Parathyroid adenoma (tissue), 2 donors: ENCODE measurements around the gene KHDRBS1.

Experiments used
- H2AFZ ChIP-seq: fragments of 300-600 bp; sonication (generic); one replicate; pipeline ENCODE4 v1.7.0; 2017; ENCODE audit warnings: antibody characterized with exemption, mild to moderate bottlenecking
- H3K27ac ChIP-seq: fragments of 300-600 bp; sonication (generic); one replicate; pipeline ENCODE4 v1.7.0; 2017
- H3K27me3 ChIP-seq: fragments of 300-600 bp; sonication (generic); one replicate; pipeline ENCODE4 v1.7.0; 2017; ENCODE audit warnings: low read length; ENCODE audit not compliant: control insufficient read depth, insufficient read depth
- H3K36me3 ChIP-seq: fragments of 300-600 bp; sonication (generic); one replicate; pipeline ENCODE4 v1.7.0; 2017; ENCODE audit warnings: low read length; ENCODE audit not compliant: control insufficient read depth, insufficient read depth
- H3K4me1 ChIP-seq: fragments of 300-600 bp; sonication (generic); one replicate; pipeline ENCODE4 v1.7.0; 2017; ENCODE audit warnings: control low read depth
- H3K4me2 ChIP-seq: fragments of 300-600 bp; sonication (generic); one replicate; pipeline ENCODE4 v1.7.0; 2017; ENCODE audit warnings: low read length
- H3K4me3 ChIP-seq: fragments of 300-600 bp; sonication (generic); one replicate; pipeline ENCODE4 v1.7.0; 2017; ENCODE audit warnings: low read depth, low read length
- H3K79me2 ChIP-seq: fragments of 300-600 bp; sonication (generic); one replicate; pipeline ENCODE4 v1.7.0; 2017; ENCODE audit warnings: control low read depth
- H3K9ac ChIP-seq: fragments of 300-600 bp; sonication (generic); one replicate; pipeline ENCODE4 v1.7.0; 2017; ENCODE audit warnings: mild to moderate bottlenecking
- H3K9me3 ChIP-seq: fragments of 300-600 bp; sonication (generic); one replicate; pipeline ENCODE4 v1.7.0; 2017; ENCODE audit warnings: low read length; ENCODE audit not compliant: control insufficient read depth
- TF ChIP-seq, protein P1 (sequence below): fragments of 300-600 bp; sonication (generic); IDR thresholded peaks from one replicate; pipeline ENCODE4 v1.7.0; 2017; ENCODE audit warnings: antibody characterized with exemption, mild to moderate bottlenecking
- donor health status: primary hyperparathyroidism.

Gene KHDRBS1

DNA sequence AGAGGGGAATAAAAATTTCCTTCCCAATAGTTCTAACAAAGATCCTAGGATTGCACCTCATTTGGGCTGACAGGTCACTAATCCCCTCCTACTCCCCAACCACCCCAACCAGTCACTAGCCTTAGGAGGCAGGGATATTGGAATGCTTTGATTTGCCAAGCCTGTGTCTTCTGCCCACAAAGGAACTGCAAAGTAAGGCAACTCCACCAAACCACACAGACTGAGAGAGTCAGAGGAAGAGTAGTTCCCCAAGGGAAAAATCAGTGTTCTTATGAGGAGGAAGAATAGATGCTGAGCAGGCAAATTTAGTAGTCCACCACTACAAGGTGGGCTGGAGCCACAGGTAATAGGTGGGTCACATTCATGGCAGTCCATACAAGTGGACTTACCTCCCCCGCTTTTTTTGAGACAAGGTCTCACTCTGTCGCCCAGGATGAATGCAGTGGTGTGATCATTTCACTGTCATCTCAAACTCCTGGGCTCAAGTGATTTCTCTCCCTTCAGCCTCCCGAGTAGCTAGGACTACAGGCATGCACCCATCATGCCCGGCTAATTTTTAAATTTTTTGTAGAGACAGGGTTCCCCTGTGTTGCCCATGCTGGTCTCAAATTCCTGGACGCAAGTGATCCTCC is 55.4 kb downstream of the KHDRBS1 start:
- H3K9me3 ChIP-seq = no peaks in the 10 kb centered on the region
- no peak overlapping the region for H3K4me3 ChIP-seq
- H3K9ac ChIP-seq = no peak overlapping the region
- no peaks in the 10 kb centered on the region for H3K27me3 ChIP-seq
- H3K4me1 ChIP-seq = peaks cover 3% of the 10 kb centered on the region
- no peak overlapping the region for H3K27ac ChIP-seq
- H3K4me2 ChIP-seq = no peak overlapping the region
- no peak overlapping the region for H2AFZ ChIP-seq
- no peaks in the 10 kb centered on the region for H3K36me3 ChIP-seq
- H3K79me2 ChIP-seq = no peaks in the 10 kb centered on the region
- TF ChIP-seq, protein P1, sequence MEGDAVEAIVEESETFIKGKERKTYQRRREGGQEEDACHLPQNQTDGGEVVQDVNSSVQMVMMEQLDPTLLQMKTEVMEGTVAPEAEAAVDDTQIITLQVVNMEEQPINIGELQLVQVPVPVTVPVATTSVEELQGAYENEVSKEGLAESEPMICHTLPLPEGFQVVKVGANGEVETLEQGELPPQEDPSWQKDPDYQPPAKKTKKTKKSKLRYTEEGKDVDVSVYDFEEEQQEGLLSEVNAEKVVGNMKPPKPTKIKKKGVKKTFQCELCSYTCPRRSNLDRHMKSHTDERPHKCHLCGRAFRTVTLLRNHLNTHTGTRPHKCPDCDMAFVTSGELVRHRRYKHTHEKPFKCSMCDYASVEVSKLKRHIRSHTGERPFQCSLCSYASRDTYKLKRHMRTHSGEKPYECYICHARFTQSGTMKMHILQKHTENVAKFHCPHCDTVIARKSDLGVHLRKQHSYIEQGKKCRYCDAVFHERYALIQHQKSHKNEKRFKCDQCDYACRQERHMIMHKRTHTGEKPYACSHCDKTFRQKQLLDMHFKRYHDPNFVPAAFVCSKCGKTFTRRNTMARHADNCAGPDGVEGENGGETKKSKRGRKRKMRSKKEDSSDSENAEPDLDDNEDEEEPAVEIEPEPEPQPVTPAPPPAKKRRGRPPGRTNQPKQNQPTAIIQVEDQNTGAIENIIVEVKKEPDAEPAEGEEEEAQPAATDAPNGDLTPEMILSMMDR = no peak

DNA sequence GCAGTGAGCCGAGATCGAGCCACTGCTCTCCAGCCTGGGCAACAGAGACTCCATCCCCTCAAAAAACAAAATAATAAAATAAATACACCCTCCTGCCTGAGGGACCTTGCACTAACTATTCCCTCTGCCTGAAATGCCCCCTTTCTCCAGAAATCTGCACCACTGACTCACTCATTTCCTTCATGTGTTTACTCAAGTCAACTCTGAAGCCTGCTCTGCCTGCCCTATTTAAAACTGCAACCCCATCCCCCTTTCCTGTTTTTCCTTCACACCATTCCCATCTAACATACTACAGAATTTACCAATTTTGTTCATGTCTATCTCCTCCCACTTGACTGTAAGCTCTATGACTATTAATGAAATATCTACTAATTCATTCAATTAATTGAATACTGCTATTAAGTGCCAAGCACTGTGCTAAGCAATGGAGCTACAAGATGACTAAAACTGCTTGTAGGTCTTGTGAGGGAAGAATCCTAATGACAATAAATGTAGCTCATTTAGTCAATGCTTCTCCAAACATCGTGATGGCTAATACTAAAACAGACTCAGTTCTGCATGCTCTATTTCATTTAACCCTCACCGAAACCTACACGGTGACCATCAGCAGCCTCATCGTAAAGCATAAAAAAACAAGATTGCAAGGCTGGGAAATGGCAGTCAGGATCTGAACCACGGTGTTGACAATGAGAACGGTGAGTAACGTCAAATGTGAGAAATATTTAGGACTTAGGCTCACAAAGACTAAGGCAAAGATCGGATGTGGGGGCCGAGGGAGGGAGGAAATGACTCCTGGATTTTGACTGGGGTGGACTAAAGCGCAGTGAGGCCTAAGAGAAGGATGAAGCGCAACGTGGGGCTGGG is 58.3 kb downstream of the KHDRBS1 start:
- no peaks in the 10 kb centered on the region for H3K36me3 ChIP-seq
- peak overlapping the region; percentile 90 for H3K4me3 ChIP-seq
- no peak overlapping the region for H3K9ac ChIP-seq
- H3K4me2 ChIP-seq = peak overlapping the region; percentile 79
- no peaks in the 10 kb centered on the region for H3K9me3 ChIP-seq
- peaks cover 3% of the 10 kb centered on the region for H3K4me1 ChIP-seq
- no peaks in the 10 kb centered on the region for H3K27me3 ChIP-seq
- peak overlapping the region; percentile 91 for H3K27ac ChIP-seq
- no peaks in the 10 kb centered on the region for H3K79me2 ChIP-seq
- peak overlapping the region; percentile 94 for H2AFZ ChIP-seq
- TF ChIP-seq, protein P1 = no peak

DNA sequence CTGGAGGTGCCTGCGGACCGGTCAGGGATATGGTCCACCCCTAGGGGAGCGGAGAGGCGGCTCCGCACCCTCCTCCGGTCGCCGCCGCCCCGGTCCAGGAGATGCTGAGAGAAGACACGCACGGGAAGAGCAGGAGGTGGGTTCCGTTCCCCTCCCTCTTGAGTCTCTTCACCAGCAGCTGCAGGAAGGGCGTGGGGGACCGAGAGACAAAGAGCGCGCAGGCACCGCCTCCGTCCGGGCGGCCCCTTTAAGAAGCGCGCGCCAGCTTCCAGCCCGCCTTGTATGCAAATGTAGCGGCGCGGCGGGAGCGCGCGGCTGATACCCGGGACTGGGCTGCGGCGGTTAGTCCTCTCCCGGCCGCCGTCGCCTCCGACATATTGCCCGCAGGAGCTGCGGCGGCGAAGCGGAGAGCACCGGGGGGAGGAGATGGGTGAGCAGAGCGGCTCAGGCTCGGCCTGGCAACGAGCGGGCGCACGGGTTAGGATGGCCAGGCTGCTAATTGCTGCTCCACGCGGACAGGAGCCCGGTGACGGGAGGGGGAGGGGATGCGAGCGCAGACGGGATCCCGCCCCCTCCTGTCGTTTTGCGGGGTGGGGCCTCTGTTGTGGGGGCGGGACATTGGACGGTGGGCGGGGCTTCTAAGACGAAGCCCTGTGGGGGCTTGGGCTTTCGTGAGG is 59.1 kb downstream of the KHDRBS1 start, which contains the start of gene TMEM39B:
Gene TMEM39B (plus strand): TSS at position 318 of the 677 bp plus-strand sequence. CDS start 109 bp downstream, at position 427.
- Histone ChIP-seq H3K9me3 (no peaks in the 10 kb centered on the region), H3K4me1 (peaks cover 3% of the 10 kb centered on the region), H3K4me3 (peak within 1 kb of the TSS; percentile 90), H3K4me2 (peak within 1 kb of the TSS; percentile 79), H3K36me3 (no peaks in the 10 kb centered on the region), H3K9ac (peak within 1 kb of the TSS; percentile 53), H3K27me3 (no peaks in the 10 kb centered on the region), H3K27ac (peak within 1 kb of the TSS; percentile 91), H3K79me2 (no peaks in the 10 kb centered on the region), H2AFZ (peak within 1 kb of the TSS; percentile 94)
- TF ChIP-seq, protein P1 = no peak

DNA sequence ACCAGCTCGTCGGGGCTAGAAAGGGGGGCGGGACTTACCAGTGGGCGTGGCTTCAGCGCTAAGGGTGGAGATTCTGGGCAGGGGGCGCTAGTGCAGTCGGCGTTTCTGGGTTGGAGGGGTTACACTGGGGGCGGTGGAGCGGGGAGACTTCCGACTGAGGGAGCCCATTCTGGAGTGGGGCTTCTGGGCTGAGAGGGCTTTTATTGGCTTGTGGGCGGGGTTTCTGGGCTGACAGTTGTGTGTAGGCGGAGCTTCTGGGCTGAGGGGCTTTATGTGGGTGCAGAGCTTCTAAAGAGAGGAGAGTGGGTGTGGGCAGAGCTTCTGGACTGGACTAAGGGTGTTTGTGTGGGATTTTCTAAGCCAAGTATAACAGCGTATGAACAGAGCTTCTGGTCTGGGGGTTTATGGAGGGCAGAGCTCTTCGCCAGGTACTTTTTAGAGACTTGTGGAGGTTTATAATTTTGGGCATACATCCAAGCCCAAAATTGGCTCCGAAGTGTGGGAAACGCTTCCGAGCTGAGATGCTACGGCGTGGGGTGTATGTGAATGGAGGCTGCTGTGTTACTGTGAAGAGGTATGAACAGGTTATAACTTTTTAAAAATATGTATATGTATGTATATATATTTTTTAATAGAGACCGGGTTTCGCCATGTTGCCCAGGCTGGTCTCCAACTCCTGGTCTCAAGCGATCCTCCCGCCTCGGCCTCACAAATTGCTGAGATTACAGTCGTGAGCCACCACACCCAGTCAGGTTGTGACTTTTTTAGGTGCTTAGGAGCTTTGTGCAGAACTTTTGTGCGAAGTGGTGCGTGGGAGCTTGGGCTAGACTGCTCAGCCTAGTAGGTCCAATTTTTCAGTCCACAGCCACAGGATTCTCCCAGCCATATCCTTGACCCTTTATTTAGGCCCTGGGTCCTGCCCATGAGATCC is 59.9 kb downstream of the KHDRBS1 start:
- Histone ChIP-seq H3K9ac (peak overlapping the region; percentile 53), H3K4me3 (peak overlapping the region; percentile 90), H3K9me3 (no peaks in the 10 kb centered on the region), H3K27ac (peak overlapping the region; percentile 91), H3K36me3 (no peaks in the 10 kb centered on the region), H3K4me2 (peak overlapping the region; percentile 79), H3K27me3 (no peaks in the 10 kb centered on the region), H2AFZ (peak overlapping the region; percentile 94), H3K4me1 (peaks cover 3% of the 10 kb centered on the region), H3K79me2 (no peaks in the 10 kb centered on the region)
- TF ChIP-seq, protein P1 = peak; percentile 12
